HepG2 (cell line): ENCODE measurements around the gene OSBPL5. TPM values are rescaled to one million over a fixed set of nuclear protein-coding genes. Genes with fewer than 3 reads are reported as not detected.

Source experiments
- ATAC-seq: fragments of 200-7000 bp; cut with Tn5 transposase; 3 replicates; pipeline ENCODE4 v1.9.1; 2020; ENCODE audit warnings: mild to moderate bottlenecking, moderate library complexity
- BruUV-seq: library from RNA; stranded (reverse); fragments of 400-500 nt; replicated peaks from 2 replicates; lab custom pipeline; 2021; lab: Mats Ljungman, UMichigan
- CTCF ChIA-PET: fragments of 300-600 bp; formaldehyde crosslinking; extraction: SDS; loops from one replicate; lab custom pipeline; 2021; ENCODE audit warnings: low total read pairs, inconsistent platforms, low intra/inter-chr PET ratio; lab: Yijun Ruan, JAX
- POLR2A ChIA-PET: fragments of 350-600 bp; sonication (Branson Sonifier 250); formaldehyde crosslinking; loops from one replicate; lab custom pipeline; 2020; ENCODE audit warnings: antibody characterized with exemption, inconsistent platforms; lab: Yijun Ruan, JAX
- DNase-seq: peaks from one replicate; pipeline ENCODE4 v3.0.0-alpha.2; 2015; ENCODE audit warnings: low spot score
- FAIRE-seq: peaks from 3 replicates; lab custom pipeline; 2011; peaks lifted over from hg19 to GRCh38; lab: Jason Lieb, UNC
- H2AFZ ChIP-seq: one replicate; pipeline ENCODE4 v1.6.1; 2011; ENCODE audit warnings: low read length, inconsistent platforms
- H3K27ac ChIP-seq: fragments of 300-600 bp; 3 replicates; pipeline ENCODE4 v1.8.0; 2011; ENCODE audit warnings: mixed run types, mild to moderate bottlenecking, mixed read lengths, low read length, inconsistent platforms; ENCODE audit not compliant: insufficient read depth; ENCODE audit errors: extremely low read length
- H3K27me3 ChIP-seq, 2 experiments: fragments of 200-600 bp in 1 of 2; 2 replicates in 1 of 2; 3 replicates in 1 of 2; pipeline versions ENCODE4 v1.6.0 to v1.8.0; 2011; ENCODE audit warnings: low read length in 2 of 2, mild to moderate bottlenecking in 2 of 2, moderate library complexity in 2 of 2, inconsistent platforms in 1 of 2; ENCODE audit not compliant: insufficient read depth in 2 of 2, control insufficient read depth in 1 of 2
- H3K36me3 ChIP-seq, 2 experiments: fragments of 200-600 bp in 1 of 2; replicated peaks in 1 of 2; 2 replicates in 1 of 2; 3 replicates in 1 of 2; pipeline versions ENCODE4 v1.5.1 to v1.8.0; 2011; ENCODE audit warnings: low read length in 2 of 2, inconsistent platforms in 1 of 2; ENCODE audit not compliant: insufficient read depth in 2 of 2, control insufficient read depth in 1 of 2
- H3K4me1 ChIP-seq: 2 replicates; pipeline ENCODE4 v1.5.1; 2012; ENCODE audit warnings: low read length, inconsistent platforms; ENCODE audit not compliant: insufficient read depth
- H3K4me2 ChIP-seq: 2 replicates; pipeline ENCODE4 v1.6.0; 2011; ENCODE audit warnings: low read depth, low read length, inconsistent platforms
- H3K4me3 ChIP-seq, 3 experiments: fragments of 200-600 bp in 1 of 3; sonication (generic), shearing (Covaris generic) in 1 of 3; replicated peaks in 1 of 3; 2 replicates each; pipeline ENCODE4 v1.5.1; 2011 to 2016; ENCODE audit warnings: low read length in 3 of 3, inconsistent platforms in 2 of 3, low read depth in 2 of 3, mild to moderate bottlenecking in 2 of 3, control low read depth in 1 of 3, mixed read lengths in 1 of 3; ENCODE audit not compliant: insufficient read depth in 1 of 3
- H3K79me2 ChIP-seq: one replicate; pipeline ENCODE4 v1.6.1; 2011; ENCODE audit warnings: low read length, inconsistent platforms; ENCODE audit not compliant: insufficient read depth
- H3K9ac ChIP-seq: 2 replicates; pipeline ENCODE4 v1.6.0; 2011; ENCODE audit warnings: mild to moderate bottlenecking, low read depth, low read length, inconsistent platforms; ENCODE audit not compliant: insufficient read depth
- H3K9me3 ChIP-seq: 2 replicates; pipeline ENCODE4 v1.5.1; 2012; ENCODE audit warnings: mild to moderate bottlenecking, low read length
- H4K20me1 ChIP-seq: 2 replicates; pipeline ENCODE4 v1.6.0; 2011; ENCODE audit warnings: inconsistent platforms, mild to moderate bottlenecking, low read length, moderate library complexity; ENCODE audit not compliant: insufficient read depth
- ATF7 ChIP-seq, 2 experiments: fragments of 450-650 bp in 1 of 2; sonication (generic) in 1 of 2; formaldehyde crosslinking in 1 of 2; IDR thresholded peaks; 2 replicates each; pipeline versions ENCODE4 v1.4.0 to v1.6.1; 2016 to 2020; ENCODE audit warnings: antibody characterized with exemption in 1 of 2, mild to moderate bottlenecking in 1 of 2, missing genetic modification reagents in 1 of 2
- CREB1 ChIP-seq, 2 experiments: fragments of 450-650 bp in 1 of 2; IDR thresholded peaks; 2 replicates each; pipeline ENCODE4 v1.6.1; 2016 to 2017; ENCODE audit warnings: control low read depth in 1 of 2, mild to moderate bottlenecking in 1 of 2, missing compliant biosample characterization in 1 of 2, missing genetic modification characterization in 1 of 2
- EED ChIP-seq: sonication (generic); formaldehyde crosslinking; IDR thresholded peaks from 2 replicates; pipeline ENCODE4 v1.5.0; 2020; ENCODE audit warnings: mild to moderate bottlenecking, missing genetic modification reagents
- EP300 ChIP-seq, 3 experiments: sonication (generic) in 1 of 3; formaldehyde crosslinking in 1 of 3; IDR thresholded peaks; 2 replicates each; pipeline versions ENCODE4 v1.5.1 to v1.6.1; 2011 to 2020; ENCODE audit warnings: low read depth in 2 of 3, low read length in 2 of 3, borderline replicate concordance in 1 of 3, improper control_type of control experiment in 1 of 3, mild to moderate bottlenecking in 1 of 3, missing genetic modification reagents in 1 of 3, moderate library complexity in 1 of 3
- NR3C1 ChIP-seq: sonication (generic); formaldehyde crosslinking; IDR thresholded peaks from 2 replicates; pipeline ENCODE4 v1.4.0; 2020; ENCODE audit warnings: missing genetic modification reagents
- SALL1 ChIP-seq: sonication (generic); formaldehyde crosslinking; IDR thresholded peaks from 2 replicates; pipeline ENCODE4 v1.8.0; 2022; ENCODE audit warnings: mild to moderate bottlenecking, missing genetic modification reagents
- STAG1 ChIP-seq: sonication (generic); formaldehyde crosslinking; IDR thresholded peaks from 2 replicates; pipeline ENCODE4 v1.4.0; 2020; ENCODE audit warnings: missing genetic modification reagents
- ZFY ChIP-seq: sonication (generic); formaldehyde crosslinking; IDR thresholded peaks from 2 replicates; pipeline ENCODE4 v1.4.0; 2020; ENCODE audit warnings: missing genetic modification reagents
- ZNF20 ChIP-seq: sonication (generic); formaldehyde crosslinking; IDR thresholded peaks from 2 replicates; pipeline ENCODE4 v1.4.0; 2020; ENCODE audit warnings: mild to moderate bottlenecking, moderate library complexity, missing genetic modification reagents
- WGBS: methylation state at CpG from one replicate; pipeline ENCODE4 v1.1.6; 2017; ENCODE audit warnings: low lambda C conversion rate; 5-methylcytosine and 5-hydroxymethylcytosine counted together
- in situ Hi-C: cut with HindIII; loops from 2 replicates; pipeline ENCODE4 v1.10.0; 2017; ENCODE audit warnings: low pct_unique_long_range_greater_than_20kb; ENCODE audit not compliant: extremely low pct_ligation_motif_present
- intact Hi-C: fragments of 100-400 bp; cut with micrococcal nuclease; formaldehyde crosslinking; loops from one replicate; pipeline ENCODE4 v1.10.0; 2022; ENCODE audit not compliant: unreplicated experiment
- polyA plus RNA-seq, 8 experiments: library from polyadenylated mRNA; depleted of rRNA in 3 of 8; stranded (reverse) in 7 of 8; unstranded in 1 of 8; fragments of >200 nt; fragmentation: Illumina TruSeq in 4 of 8; extraction: Trizol in 4 of 8; gene quantifications; 2 replicates each; pipeline versions ENCODE4 v1.2.1 to v1.2.3, GENCODE V29; 2011 to 2016; ENCODE audit warnings: low read depth in 4 of 8, missing spikeins in 1 of 8, mixed read lengths in 1 of 8; ENCODE audit not compliant: insufficient read depth in 1 of 8
- total RNA-seq, 5 experiments: library from RNA; depleted of rRNA; stranded (reverse); fragments of >200 nt; fragmentation: Illumina TruSeq; extraction: Trizol; gene quantifications; 2 replicates each; pipeline ENCODE4 v1.2.3, GENCODE V29; 2016; ENCODE audit warnings: low read depth in 1 of 5
- TF ChIP-seq, protein P1 (sequence below): sonication (generic); formaldehyde crosslinking; IDR thresholded peaks from 2 replicates; pipeline ENCODE4 v1.8.1; 2023; ENCODE audit warnings: mild to moderate bottlenecking, missing genetic modification reagents
- TF ChIP-seq, protein P2 (sequence below): sonication (generic); formaldehyde crosslinking; IDR thresholded peaks from 2 replicates; pipeline ENCODE4 v1.4.0; 2020; ENCODE audit warnings: missing genetic modification reagents
- TF ChIP-seq, protein P3 (sequence below): sonication (generic); formaldehyde crosslinking; IDR thresholded peaks from 2 replicates; pipeline ENCODE4 v1.5.1; 2020; ENCODE audit warnings: mild to moderate bottlenecking, missing genetic modification reagents, moderate library complexity
- TF ChIP-seq, protein P4 (sequence below): sonication (generic); formaldehyde crosslinking; IDR thresholded peaks from 2 replicates; pipeline ENCODE4 v1.5.0; 2020; ENCODE audit warnings: missing genetic modification reagents, mild to moderate bottlenecking, borderline replicate concordance
- TF ChIP-seq, protein P5 (sequence below): sonication (generic); formaldehyde crosslinking; IDR thresholded peaks from 2 replicates; pipeline ENCODE4 v1.4.0; 2020; ENCODE audit warnings: missing genetic modification reagents

Gene OSBPL5
- total and polyA plus RNA-seq, 2 of the 13 experiments (the other 11 are each of a cell fraction or from before 2014, with no cell fraction given): not detected

DNA sequence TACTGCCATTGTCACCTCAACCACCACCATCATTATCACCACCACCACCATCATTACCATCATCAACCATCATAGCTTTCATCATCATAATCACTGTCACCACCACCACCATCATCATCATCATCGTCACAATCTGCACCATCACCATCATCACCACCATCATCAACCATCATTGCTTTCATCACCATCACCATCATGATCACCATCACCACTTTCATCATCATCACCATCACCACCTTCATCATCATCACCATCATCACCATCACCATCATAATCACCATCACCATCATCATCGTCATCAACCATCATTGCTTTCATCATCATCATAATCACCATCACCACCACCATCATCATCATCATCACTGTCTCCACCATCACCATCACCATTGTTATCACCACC is 8.7 kb upstream of the OSBPL5 start:
- Histone ChIP-seq H3K36me3 (no peaks in the 10 kb centered on the region), H2AFZ (no peak overlapping the region), H3K4me3 (no peak overlapping the region), H3K9me3 (peaks cover 17% of the 10 kb centered on the region), H4K20me1 (no peaks in the 10 kb centered on the region), H3K27ac (no peak overlapping the region), H3K4me2 (no peak overlapping the region), H3K9ac (no peak overlapping the region), H3K27me3 (peaks cover 14 to 37% of the 10 kb centered on the region in 2 experiments), H3K79me2 (no peaks in the 10 kb centered on the region), H3K4me1 (no peaks in the 10 kb centered on the region)
- CTCF ChIA-PET: no interaction called here
- BruUV-seq: no TSS peak
- FAIRE-seq: no peak
- intact Hi-C loops: no loop called here
- no peak for DNase-seq
- in situ Hi-C loops: no loop called here
- POLR2A ChIA-PET: no interaction called here
- ATAC-seq: no peak
- WGBS: 24% methylated on average over 2 of the region's 2 CpGs
- TF ChIP-seq, protein P1, sequence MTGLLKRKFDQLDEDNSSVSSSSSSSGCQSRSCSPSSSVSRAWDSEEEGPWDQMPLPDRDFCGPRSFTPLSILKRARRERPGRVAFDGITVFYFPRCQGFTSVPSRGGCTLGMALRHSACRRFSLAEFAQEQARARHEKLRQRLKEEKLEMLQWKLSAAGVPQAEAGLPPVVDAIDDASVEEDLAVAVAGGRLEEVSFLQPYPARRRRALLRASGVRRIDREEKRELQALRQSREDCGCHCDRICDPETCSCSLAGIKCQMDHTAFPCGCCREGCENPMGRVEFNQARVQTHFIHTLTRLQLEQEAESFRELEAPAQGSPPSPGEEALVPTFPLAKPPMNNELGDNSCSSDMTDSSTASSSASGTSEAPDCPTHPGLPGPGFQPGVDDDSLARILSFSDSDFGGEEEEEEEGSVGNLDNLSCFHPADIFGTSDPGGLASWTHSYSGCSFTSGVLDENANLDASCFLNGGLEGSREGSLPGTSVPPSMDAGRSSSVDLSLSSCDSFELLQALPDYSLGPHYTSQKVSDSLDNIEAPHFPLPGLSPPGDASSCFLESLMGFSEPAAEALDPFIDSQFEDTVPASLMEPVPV (CRISPR knock-in tag): no peak
- no peak for TF ChIP-seq ZFY (CRISPR knock-in tag)
- no peak for TF ChIP-seq ZNF20 (CRISPR knock-in tag)
- TF ChIP-seq CREB1 (IDR thresholded peaks at IDR 0.05): peak; percentile 97
- TF ChIP-seq CREB1 (CRISPR knock-in tag; IDR thresholded peaks at IDR 0.05): no peak
- TF ChIP-seq, protein P2, sequence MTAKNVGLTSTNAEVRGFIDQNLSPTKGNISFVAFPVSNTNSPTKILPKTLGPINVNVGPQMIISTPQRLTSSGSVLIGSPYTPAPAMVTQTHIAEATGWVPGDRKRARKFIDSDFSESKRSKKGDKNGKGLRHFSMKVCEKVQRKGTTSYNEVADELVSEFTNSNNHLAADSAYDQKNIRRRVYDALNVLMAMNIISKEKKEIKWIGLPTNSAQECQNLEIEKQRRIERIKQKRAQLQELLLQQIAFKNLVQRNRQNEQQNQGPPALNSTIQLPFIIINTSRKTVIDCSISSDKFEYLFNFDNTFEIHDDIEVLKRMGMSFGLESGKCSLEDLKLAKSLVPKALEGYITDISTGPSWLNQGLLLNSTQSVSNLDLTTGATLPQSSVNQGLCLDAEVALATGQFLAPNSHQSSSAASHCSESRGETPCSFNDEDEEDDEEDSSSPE (CRISPR knock-in tag): no peak
- TF ChIP-seq NR3C1 (CRISPR knock-in tag): no peak
- TF ChIP-seq, protein P3, sequence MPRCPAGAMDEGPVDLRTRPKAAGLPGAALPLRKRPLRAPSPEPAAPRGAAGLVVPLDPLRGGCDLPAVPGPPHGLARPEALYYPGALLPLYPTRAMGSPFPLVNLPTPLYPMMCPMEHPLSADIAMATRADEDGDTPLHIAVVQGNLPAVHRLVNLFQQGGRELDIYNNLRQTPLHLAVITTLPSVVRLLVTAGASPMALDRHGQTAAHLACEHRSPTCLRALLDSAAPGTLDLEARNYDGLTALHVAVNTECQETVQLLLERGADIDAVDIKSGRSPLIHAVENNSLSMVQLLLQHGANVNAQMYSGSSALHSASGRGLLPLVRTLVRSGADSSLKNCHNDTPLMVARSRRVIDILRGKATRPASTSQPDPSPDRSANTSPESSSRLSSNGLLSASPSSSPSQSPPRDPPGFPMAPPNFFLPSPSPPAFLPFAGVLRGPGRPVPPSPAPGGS (CRISPR knock-in tag): no peak
- no peak for TF ChIP-seq EED (CRISPR knock-in tag)
- TF ChIP-seq SALL1 (CRISPR knock-in tag): no peak
- TF ChIP-seq, protein P4, sequence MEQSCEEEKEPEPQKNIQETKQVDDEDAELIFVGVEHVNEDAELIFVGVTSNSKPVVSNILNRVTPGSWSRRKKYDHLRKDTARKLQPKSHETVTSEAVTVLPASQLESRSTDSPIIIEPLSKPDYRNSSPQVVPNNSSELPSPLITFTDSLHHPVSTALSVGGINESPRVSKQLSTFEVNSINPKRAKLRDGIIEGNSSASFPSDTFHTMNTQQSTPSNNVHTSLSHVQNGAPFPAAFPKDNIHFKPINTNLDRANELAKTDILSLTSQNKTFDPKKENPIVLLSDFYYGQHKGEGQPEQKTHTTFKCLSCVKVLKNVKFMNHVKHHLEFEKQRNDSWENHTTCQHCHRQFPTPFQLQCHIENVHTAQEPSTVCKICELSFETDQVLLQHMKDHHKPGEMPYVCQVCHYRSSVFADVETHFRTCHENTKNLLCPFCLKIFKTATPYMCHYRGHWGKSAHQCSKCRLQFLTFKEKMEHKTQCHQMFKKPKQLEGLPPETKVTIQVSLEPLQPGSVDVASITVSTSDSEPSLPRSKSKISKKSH (CRISPR knock-in tag): no peak
- TF ChIP-seq EP300 (IDR thresholded peaks at IDR 0.05; ENCODE audit: low read depth in 2 of 2, low read length in 2 of 2): no peak
- no peak for TF ChIP-seq EP300 (CRISPR knock-in tag; IDR thresholded peaks at IDR 0.05; ENCODE audit: borderline replicate concordance)
- no peak for TF ChIP-seq STAG1 (CRISPR knock-in tag)
- peak; percentile 50; the same call in 1 of the 2 replicates for TF ChIP-seq ATF7 (IDR thresholded peaks at IDR 0.05)
- TF ChIP-seq ATF7 (CRISPR knock-in tag; IDR thresholded peaks at IDR 0.05): no peak
- TF ChIP-seq, protein P5, sequence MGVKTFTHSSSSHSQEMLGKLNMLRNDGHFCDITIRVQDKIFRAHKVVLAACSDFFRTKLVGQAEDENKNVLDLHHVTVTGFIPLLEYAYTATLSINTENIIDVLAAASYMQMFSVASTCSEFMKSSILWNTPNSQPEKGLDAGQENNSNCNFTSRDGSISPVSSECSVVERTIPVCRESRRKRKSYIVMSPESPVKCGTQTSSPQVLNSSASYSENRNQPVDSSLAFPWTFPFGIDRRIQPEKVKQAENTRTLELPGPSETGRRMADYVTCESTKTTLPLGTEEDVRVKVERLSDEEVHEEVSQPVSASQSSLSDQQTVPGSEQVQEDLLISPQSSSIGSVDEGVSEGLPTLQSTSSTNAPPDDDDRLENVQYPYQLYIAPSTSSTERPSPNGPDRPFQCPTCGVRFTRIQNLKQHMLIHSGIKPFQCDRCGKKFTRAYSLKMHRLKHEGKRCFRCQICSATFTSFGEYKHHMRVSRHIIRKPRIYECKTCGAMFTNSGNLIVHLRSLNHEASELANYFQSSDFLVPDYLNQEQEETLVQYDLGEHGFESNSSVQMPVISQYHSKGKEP (CRISPR knock-in tag): no peak
